Esophagus muscularis mucosa (tissue), 3 donors: ENCODE measurements around the gene USP2.
A peak's percentile ranks its signal among the peaks of the same experiment; 100 is the strongest.

Source experiments
- POLR2A ChIP-seq: fragments of 450-650 bp; IDR thresholded peaks from one replicate; pipeline ENCODE4 v1.6.1; 2017; ENCODE audit warnings: antibody characterized with exemption, moderate library complexity, mild to moderate bottlenecking, low read depth
- POLR2AphosphoS5 ChIP-seq, 2 donors: sonication (generic); formaldehyde crosslinking; IDR thresholded peaks; one replicate each; pipeline ENCODE4 v1.6.1; 2017; ENCODE audit warnings: antibody characterized with exemption in 2 of 2
- TF ChIP-seq, protein P1 (sequence below), 3 experiments: fragments of 200-600 bp in 2 of 3; fragments of 450-650 bp in 1 of 3; sonication (generic) in 2 of 3; IDR thresholded peaks; one replicate each; pipeline ENCODE4 v1.5.1; 2017 to 2019; ENCODE audit warnings: antibody characterized with exemption in 3 of 3, mild to moderate bottlenecking in 2 of 3, moderate library complexity in 1 of 3

DNA sequence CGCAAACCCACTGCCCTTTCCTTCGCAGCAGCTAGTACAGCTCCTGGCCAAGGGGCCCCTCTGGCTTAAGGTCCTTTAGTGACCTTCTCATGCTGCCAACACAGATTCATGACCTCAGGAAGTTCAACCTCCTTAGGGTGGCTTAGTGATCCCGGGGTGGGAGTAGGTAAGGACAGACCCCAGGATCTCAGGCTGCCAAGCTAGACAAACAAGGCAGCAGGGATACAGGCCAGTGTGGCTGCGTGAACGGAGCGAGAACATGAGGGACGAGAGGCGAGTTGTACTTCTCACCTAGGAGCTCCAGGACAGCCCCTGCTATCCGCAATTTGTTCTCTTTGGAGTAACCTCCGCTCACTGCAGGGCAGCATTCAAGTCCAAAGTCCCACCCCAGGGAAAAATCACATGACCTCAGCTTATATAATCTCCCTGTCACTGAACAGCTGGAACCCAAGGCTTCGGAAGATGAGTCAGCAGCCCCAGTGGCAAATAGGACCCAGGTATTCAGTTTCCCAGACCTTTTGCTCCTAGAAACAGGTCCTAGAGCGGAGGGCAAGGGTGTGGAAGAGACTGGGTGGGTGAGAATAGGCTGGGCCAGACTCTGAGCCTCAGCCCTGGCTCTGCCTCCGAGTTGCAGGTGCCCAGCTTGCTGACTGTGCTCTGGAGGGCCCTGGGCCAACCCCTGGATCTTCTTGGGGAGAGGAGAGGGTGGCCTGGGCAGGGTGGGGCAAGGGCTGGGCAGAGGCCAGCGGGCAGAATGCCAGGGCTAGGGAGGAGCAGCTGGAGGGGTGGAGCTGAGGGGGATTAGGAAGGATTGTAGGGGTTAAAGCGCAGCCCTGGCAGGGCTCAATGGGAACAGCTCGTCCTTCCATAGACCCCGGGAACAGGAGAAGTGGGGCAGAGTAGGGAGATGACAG is 13.1 kb downstream of the USP2 start:
- peak; percentile 65 to 67 for TF ChIP-seq POLR2AphosphoS5 (IDR thresholded peaks at IDR 0.05)
- TF ChIP-seq, protein P1, sequence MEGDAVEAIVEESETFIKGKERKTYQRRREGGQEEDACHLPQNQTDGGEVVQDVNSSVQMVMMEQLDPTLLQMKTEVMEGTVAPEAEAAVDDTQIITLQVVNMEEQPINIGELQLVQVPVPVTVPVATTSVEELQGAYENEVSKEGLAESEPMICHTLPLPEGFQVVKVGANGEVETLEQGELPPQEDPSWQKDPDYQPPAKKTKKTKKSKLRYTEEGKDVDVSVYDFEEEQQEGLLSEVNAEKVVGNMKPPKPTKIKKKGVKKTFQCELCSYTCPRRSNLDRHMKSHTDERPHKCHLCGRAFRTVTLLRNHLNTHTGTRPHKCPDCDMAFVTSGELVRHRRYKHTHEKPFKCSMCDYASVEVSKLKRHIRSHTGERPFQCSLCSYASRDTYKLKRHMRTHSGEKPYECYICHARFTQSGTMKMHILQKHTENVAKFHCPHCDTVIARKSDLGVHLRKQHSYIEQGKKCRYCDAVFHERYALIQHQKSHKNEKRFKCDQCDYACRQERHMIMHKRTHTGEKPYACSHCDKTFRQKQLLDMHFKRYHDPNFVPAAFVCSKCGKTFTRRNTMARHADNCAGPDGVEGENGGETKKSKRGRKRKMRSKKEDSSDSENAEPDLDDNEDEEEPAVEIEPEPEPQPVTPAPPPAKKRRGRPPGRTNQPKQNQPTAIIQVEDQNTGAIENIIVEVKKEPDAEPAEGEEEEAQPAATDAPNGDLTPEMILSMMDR (IDR thresholded peaks at IDR 0.05) = no peak
- TF ChIP-seq POLR2A = no peak
